ENCODE results near the gene SLC10A4.

The SLC10A4 gene

DNA sequence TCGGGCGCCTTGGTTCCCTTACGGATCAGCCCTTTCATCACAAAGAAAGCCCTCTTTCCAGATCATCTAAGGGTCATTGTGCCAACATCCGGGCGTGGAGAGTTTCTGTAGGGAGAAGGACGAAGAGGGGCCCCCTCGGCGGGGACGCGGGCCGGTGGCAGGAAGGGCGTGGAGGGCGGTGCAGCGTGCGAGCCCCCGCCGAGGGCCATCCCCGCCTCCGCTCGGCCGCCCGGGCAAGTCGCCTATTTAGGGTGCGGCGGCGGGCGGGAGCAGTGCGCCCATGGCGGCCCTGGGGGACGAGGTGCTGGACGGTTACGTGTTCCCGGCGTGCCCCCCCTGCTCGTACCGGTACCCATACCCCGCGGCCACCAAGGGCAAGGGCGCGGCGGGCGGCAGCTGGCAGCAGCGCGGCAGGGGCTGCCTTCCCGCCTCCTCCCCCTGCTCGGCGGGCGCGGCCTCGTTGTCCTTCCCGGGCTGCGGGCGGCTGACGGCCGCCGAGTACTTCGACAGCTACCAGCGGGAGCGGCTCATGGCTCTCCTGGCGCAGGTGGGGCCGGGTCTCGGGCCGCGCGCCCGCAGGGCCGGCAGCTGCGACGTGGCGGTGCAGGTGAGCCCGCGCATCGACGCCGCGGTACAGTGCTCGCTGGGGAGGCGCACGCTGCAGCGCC is 7.0 kb downstream of the SLC10A4 start, which contains the start of gene ZAR1:
TSS of gene ZAR1 (plus strand) at position 241 of the 668 bp plus-strand sequence. CDS start at position 281, 40 bp downstream.
- DNase-seq = no peak

DNA sequence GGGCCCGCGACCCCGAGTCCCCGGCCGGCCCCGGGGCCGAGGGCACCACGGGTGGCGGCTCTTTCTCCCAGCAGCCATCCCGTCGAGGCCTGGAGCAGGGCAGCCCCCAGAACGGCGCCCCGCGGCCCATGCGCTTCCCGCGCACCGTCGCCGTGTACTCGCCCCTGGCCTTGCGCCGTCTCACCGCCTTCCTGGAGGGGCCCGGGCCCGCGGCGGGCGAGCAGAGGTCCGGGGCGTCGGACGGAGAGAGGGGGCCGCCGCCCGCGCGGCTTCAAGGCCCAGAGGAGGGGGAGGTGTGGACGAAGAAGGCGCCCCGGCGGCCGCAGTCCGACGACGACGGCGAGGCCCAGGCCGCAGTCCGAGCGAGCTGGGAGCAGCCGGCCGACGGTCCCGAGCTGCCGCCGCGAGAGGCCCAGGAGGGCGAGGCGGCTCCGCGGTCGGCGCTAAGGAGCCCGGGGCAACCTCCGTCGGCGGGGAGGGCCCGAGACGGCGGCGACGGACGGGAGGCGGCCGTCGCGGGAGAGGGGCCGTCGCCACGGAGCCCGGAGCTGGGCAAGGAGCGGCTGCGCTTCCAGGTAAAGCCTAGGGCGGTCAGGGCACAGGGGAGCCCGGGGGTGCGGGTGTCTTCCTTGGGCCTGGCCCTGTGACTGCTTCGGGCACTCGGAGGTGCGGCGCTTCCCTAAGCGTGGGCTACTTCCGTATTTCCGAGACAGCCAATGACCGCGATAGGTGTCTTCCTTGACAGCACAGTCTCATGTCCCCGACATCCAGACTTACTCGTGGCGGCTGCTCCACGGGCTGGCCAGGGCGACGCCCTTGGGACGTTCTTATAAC is 7.8 kb downstream of the SLC10A4 start:
- DNase-seq = no peak

DNA sequence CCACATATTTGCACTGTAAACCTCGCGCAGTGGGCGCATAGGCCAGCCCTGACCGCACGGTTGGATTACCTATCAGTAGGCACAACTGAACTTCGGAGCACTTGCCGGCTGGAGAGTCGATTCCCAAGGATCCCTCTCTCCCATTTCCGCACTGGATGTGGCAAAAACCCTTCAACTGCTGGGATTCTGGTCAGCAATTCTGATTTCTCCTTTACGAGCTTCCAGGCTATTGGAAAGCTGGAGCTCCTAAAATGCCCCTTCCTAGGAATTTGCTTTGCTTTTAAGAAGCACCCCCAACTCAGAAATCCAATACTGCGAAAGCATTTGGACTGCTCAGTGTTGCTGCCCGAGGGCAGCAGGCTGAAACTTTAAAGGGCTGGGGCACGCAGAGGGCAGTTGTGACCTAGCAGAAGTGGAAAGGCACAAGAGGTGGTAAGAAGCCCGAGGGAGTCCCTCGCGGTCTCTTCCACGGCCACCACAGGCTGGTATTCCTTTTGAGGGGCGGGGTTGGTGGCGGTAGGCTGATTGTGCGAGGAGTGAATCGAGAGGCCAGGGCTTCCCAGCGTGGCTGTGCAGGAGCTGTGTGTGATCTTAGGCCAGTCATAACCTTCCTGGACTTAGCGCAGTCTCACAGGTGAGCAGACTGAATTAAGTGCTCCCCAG is 8.5 kb downstream of the SLC10A4 start:
- DNase-seq = no peak

DNA sequence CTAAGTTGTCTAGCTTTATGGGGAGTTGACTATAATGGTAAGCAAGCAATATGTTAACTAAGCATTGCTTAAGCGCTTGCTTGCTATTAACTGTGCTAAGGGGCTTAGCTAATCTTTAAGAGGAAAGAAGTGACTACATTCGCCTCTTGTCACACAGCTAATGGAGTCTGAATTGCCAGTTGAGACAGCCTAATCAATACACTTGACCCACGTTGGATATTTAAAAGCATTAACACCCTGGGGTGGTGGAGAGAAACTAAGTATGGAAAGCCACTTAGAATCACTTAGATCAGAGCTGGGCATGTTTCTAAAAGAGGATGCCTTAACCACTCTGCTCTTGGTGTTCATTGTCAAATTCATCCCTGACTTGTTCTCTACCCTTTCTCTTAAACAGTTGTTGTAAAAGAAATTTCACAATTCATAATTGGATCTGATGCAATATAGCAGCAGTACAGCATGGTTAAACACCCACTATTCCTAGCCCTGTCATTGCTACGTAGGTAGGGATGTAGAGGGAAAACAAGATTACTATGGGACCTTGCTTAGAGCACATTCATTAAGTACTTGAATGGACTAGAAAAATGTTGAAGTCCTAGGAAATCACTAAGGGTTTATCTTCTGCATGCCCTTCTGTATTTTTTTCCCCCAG is 10.4 kb downstream of the SLC10A4 start:
- DNase-seq = no peak

DNA sequence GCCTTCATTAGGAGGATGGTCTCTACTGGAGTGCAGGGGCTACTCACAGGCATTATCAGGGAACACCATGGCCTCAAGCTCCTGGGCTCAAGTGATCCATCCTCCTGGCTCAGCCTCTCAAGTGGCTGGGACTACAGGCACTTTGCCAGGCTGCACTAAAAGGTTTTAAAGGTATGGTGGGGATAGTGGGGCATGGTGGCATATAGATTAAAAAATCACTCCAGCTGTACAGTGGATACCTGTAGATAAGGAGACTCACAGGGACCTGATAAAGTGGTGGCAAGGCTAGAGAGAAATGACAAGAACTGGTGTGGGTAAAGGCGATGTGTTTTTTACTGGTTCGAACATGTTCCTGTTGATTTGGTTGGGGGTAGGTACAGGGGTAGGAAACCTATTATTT is 12.8 kb downstream of the SLC10A4 start:
- no peak for DNase-seq

DNA sequence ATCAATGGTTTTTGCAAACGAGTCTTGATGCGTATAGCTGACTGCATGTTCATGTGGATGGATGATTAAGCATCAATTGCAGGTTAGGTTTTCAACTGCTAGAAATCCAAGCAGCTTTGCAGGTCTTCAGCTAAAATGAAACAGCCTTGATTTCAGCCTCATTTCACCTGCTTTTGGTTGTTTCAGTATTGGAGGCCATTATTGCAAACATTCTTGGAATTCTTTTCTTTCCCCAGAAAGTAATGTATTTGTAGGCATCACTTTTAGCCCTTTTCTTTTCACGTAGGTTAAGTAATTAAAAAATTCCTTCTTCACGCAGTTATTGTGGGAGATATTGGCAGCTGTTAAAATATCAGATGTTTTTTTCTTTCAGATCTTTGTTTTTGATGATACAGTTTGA is 15.8 kb downstream of the SLC10A4 start:
- DNase-seq = no peak

DNA sequence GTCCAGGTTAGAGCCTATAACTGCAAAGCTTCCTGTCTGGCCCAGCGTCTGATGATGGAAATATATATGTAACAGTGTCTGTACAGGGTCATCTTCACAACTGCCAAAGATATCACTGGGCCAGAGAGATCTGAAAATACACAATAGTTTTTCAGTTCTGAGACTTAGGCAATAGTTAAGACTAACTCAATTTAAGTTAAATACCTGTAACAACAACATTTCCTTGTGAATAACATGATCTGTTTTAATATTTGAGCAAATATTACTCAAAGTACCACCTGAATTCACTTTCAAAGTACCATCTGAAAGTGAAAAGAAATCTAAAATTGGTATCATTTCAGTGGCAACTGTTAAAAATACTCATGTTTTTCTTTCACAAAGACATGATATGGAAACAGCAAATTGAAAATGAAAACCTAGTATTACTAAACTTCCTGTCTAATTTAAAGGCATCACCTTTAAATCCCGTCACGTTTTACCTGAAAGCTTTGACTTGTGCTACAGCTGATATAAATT is 16.5 kb downstream of the SLC10A4 start:
- DNase-seq = no peak

DNA sequence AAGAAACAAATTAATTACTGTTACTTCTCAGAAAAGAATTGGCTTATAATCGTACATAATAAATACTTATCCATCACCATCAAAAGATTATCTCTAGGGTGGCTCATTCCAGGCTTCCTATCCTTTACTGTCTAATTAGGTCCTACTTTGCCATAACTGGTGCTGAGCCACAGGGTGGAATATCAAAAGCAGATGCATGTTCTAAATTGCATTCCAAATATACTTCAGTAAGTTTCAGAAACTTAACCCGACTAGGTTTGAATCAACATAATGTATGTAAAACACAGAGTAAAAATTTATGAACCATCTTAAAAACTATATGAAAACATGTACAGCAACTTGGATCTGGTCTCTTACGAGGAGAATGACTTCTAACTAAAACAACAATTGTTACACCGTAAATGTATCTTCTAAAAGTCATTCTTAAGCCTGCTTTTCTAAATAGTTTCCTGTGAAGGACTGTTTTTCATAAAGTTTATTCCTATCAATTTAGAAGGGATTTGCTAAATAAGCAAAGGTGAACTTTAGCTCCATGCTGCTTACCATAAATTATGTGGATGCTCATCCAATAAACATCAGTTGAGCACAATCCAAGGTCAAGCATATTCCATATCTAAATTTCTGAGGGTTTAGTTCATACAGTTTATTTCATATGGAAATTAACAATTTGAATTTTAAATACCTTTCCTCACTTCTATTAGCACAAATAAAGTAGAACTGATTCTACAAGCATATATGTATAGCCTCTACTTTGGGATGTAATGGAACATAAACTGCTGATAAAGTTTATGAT is 20.3 kb downstream of the SLC10A4 start:
- no peak for DNase-seq

DNA sequence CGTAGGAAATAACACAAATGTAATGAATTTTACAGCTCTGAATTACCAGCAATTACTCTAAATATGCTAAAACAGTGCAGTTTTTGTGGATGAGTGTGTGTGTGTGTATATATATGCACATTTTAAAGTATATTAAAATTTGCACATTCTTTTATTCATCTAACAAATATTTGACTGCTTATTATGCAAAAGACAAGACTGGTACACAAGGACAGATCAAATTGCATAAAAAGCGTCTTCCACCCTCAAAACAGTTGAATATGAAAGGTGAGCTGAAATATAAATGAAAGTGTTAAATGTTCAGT is 20.8 kb downstream of the SLC10A4 start:
- DNase-seq = no peak

DNA sequence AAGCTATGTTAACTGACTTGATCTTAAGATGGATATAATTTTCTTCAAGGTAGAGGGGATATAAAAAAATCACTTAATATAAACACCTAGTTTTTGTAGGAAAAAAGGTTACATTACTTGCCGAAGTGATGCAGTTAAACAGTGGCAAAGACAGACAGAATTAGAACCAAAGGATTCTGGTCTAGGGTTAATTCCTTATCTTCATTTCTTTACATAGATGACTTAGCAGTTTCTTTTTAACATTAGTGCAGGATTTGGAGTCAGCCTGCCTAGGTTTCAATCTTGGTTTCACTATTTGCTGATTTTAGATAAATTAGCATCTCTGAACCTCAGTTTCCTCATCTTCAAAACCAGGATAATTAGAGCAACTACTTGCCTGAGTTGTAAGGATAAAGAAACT is 21.2 kb downstream of the SLC10A4 start:
- no peak for DNase-seq

DNA sequence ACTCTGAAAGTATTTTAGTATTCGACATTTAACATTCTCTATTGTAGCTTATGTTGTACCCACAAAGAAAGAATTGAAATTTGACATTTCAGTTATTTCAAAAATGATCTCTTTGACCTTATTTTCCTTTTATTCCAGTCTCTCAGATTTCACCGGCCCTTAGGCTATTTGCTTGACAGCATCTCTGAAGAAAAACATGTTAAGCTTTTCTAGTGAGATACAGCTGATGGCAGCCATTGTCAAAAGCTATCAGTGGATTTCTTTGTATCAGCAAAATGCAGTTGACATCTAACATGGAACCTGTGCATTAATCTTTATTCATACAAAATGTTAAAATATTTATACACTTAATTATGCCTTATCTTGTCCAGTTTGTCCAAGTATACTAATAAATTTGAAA is 23.6 kb downstream of the SLC10A4 start:
- no peak for DNase-seq

DNA sequence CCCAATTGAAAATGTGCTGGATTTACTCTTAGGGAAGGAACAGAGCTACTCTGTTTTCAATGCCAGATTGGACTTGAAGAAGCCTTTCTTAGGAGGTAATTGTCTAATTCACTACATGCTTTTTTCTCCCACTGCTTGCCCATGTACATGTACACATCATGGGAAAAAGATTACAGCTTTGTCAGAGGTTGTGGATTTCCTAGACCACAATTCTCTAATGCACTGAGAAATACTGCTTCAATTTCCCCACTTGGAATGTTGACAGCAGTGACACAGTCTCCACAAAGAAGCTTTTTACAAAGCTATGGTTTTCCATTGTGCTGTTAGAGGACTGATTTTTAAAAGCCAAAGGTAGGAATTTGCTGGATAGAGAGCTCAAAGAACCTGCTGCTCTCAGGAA is 26.4 kb downstream of the SLC10A4 start:
- DNase-seq = no peak

DNA sequence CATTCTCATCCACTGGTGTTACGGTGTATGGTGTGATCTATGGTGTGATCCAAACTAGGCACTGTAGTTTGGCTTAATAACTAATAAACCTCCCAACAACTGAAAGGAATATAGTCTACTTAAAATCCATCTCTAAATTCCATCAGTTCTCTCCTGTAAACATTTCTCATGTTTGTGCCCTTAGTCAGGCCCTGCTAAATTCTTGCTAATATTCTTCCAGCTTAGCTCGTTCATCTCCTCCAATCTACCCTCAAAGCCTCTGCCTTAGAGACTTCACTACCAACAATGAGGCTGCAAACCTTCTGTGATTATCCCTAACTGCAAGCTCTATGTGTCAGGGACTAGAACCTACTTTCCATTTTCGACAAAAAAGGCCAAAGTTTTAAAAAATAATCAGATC is 35.0 kb downstream of the SLC10A4 start:
- DNase-seq = no peak

DNA sequence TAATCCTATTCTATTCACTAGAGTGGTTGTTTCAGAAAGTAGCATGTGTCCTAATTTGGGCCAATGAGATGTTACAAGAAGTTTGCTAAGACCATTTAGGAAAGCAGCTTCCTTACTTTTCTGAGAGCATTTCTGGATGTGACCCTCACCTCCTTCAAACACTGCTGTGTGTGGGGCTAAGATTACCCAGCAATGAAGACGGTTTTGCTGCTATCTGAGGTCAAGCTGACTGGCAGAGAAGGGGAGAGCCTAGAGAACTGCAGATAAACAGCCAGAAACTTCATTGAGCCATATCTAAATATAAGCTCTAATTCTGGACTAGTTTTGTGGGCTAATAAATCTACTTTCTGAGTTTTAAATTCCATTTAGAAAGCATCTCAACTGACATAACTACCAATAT is 43.3 kb downstream of the SLC10A4 start:
- no peak for DNase-seq

DNA sequence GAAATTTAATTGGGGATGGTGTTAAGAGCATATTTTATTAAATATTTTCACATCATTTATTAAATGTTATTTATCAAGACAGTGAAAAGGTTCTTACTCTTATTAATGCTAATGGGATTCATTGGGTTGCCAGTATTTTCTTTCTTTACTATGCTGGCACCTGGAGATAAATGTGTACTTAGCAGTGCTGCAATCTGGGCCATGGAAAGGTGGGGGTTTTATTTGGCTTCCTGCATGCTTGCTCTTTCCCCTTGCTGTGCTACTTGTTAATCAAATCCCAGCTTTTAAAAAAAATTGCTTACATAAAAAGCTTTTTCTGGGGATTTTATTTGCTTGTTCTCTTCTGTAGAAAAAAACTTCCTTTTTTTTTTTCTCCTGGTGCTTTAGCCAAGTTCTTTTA is 55.2 kb downstream of the SLC10A4 start:
- DNase-seq = no peak
